ENCODE results near the gene PACRG.

Gene PACRG

DNA sequence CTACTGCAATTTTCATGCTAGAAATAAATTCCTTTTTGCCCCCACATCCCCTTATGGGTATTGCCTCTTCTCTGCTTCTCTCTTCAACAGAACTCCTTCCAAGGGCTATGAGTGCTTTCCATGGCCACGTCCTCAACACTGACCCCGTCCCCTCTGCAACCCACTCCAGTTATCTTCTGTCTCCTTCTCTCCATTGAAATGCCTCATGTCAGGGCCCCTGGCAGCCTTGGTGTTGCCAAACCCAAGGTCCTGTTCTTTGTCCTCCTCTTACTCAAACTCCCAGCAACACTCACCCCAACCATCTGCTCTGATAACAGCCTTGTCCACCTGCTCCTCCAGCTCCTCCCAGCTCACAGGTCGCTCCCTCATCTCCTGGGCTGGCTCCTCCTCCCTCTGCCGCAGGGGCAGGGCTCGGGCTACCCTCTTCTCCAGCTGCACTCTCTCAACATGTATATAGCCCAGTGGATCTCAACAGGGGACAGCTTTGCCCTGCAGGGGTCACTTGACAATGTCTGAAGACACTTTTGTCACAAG is 490.7 kb downstream of the PACRG start:
- DNase-seq: no peak

DNA sequence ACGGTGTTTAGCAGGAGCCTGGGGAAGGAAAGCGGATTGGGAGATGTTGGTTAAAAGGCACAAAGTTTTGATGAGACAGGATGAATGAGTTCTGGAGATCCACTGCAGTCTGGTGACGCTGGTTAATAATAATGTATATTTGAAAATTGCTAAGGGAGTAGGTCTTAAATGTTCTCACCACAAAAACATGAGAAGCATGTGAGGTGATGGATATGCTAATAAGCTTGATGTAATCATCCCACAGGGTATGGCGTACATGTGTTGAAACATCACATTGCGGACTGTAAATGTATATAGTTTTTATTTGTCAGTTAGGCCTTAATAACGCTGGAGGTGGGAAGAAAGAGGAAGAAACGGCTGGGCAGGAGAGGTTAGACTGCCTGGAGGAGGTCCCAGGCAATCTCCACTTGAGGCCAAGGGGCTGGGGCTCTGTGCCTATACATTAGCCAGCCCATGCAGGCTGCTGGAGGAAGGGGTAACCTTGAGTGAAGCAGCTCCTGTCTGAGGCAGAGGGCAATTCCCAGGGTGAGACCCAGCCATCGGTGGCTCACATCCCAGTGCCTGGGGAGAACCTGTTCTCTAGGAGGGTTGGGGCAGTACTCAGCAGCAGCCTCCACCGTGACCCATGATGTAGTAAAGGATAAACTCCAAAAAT is 498.5 kb downstream of the PACRG start:
- DNase-seq: no peak

DNA sequence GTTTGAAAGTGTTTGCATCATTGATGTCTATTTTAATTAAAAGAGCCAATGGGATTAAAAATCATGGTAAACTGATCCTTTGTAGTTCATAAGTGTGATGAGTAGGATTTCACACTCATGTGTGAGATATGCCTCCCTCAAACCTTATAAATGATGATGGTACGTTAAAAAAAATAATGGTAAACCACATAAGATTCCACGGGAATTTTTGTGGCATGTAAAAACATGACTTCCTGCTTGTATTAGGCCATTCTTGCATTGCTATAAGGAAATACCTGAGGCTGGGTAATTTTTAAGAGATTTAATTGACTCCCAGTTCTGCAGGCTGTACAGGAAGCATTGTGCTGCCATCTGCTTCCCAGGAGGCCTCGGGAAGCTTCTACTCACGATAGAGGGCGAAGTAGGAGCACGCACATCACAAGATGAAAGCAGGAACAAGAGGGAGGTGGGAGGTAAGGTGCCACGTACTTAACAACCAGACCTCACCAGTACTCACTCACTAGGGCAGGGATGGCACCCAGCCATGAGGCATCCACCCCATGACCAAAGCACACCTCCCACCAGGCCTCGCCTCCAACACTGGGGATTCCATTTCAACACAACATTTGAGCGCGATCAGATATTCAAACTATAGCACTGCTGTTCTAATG is 499.2 kb downstream of the PACRG start:
- no peak for DNase-seq

DNA sequence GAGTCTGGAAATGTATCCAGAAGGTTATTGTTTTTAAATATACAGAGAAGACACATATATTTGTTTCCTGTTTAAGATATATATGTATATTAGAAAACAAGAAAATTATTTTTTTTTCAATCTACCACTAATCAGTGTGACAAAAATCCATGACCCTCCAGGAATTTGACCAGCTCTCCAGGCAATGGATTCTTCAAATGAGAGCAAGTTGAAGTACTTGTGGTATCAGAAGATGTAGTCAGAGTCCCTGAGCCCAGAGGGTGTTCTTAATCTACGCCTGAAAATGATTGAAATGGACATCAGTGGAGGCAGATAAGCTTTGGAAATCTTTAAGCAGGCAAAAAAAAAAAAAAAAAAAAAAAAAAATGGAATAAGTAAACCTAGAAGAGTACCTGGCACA is 500.3 kb downstream of the PACRG start:
- no peak for DNase-seq

DNA sequence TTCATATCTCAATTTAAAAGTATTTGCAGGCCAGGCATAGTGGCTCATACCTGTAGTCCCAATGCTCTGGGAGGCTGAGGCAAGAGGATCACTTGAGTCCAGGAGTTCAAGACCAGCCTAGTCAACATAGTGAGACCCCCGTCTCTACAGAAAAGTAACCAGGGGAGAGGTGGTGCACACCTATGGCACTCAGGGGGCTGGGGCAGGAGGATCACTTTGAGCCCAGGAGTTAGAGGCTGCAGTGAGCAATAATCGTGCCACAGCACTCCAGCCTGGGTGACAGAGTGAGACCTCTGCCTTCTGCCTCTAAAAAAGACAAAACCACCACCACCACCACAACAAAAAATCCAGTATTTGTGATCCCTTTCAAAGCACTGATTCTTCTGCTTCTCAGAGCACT is 501.3 kb downstream of the PACRG start:
- DNase-seq: no peak

DNA sequence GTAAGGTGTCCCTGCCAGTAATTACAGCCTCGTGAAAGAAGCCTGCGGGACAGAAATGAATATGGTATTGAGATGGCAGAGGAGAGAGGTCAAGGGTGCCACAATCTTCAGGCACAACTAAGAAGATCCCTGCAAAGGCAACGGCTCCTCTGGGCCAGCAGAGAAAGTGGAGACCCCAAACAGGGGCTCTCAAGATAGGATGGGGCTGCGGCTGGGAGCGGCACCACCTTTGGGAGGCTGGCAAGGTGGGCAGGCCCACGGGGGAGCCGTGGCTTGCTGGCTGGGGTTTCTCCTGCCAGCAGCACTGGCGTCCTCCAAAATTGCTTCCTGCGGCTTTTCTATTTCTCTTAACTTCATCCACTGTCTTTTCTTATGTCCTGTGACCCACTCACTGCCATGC is 503.1 kb downstream of the PACRG start:
- DNase-seq: no peak

DNA sequence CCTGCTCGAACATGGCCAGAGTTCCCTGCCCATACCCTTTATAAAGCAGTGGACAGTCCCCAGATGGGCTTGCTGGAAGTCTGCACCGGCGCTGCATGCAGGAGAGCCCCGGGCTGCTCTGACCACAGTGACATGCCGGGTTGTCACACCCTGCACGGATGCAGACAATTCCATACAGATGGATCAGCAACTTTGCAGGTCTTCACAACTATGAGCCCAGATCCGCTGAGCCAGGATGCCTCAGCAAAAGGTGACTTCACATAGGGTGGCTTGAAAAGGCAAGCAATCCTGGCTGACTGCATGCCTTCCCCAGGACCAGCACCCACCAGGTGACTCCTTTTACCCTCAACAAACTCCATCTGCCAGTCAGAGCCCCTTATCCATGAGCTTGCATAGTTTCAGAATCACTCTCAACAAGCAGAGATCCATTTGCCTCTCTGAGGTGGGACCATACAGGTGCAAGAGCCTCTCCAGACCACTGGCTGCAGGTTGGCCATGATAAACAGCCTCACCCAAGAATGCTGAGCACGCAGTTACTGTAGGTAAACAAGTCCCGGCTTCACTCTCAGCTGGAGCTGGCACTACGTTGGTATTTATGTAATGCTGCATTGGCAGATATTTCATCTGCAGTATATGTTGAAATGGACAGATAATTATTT is 503.7 kb downstream of the PACRG start:
- no peak for DNase-seq

DNA sequence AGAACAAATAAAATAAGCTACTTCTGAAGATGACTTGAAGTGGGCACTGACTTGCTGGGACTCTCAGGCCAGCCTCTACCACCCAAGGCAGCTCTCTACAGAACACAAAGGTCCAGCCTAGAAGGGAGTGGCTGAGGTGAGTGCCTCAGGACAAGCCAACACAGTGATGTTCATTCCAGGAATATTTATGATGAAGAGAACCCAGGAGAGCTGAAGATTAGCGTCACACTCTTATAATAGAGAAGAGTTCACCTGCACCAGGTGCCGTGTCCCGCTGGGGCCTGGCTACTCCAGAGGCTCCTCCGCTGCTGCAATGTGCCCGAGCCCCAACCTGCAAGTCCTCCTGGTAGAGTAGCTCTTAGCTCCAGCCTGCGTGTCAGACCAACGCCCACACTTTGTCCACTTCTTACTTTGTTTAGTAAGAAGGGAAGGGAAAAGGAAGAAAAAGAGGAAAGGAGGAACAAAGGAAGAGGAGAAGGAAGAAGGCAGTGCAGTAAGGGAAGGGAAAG is 504.3 kb downstream of the PACRG start:
- DNase-seq: no peak

DNA sequence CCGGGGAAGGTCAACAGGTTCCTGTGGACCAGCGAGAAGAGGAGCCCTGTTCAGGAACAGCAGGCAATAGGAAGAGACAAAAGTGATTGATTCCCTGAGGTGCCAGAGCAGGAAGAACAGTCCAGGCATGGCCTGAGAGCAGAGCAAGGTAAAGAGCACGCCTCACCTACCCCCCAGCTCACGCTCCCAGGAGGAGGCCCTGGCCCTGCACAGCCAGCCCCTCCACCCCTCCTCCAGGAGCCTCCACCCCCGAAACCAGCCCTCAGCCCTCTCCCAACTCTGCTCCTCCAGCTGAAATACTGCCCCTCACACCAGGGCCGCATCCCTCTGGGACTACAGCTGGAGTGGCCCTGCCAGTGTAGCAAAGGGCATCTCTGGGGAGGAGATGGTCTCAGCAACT is 504.9 kb downstream of the PACRG start:
- DNase-seq: no peak

DNA sequence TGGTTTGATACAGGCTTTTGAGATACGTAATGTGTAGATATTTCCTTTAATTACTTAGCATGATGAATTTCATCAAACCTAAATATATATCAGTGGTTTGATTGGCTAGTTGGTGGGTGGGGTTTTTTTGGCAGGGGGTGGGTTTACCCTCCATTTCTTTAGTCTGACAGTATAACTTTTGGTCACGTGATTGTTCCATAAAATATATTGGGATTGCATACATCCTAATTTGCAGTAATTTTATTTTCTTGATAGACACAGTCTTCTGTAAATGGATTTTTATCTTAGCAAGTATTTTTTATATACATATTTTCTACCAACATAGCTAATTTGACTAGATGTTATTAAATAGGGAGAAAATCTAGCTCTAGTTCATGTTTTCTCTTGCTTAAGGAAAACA is 509.3 kb downstream of the PACRG start:
- no peak for DNase-seq

DNA sequence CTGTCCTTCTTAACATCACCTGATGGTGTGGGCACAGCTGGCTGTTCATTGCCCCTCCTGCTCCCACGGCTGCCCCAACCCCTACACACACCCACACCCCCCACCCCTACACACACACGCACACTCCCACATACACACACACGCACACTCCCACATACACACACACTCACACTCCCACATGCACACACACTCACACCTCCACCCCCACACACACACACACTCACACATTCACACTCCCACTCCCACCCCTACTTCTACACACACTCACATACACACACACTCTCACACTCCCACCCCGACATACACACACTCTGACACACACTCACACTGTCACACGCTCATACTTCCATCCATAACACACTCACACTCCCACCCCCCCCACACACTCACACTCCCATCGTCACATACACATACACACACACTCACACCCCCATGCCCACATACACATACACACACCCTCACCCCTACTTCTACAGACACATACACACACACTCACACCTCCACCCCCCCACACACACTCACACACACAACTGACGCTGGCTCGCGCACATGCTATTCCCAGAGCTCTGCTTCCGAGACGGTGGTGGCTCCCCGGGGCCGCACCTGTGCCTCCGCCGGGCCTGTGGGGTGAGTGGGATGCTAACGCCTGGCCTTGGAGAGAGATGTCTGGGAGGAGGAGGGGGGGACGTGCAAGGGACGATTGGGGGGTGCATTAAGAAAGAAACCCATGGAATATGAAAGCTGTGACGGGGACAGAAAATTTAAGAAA is 512.0 kb downstream of the PACRG start:
- no peak for DNase-seq

DNA sequence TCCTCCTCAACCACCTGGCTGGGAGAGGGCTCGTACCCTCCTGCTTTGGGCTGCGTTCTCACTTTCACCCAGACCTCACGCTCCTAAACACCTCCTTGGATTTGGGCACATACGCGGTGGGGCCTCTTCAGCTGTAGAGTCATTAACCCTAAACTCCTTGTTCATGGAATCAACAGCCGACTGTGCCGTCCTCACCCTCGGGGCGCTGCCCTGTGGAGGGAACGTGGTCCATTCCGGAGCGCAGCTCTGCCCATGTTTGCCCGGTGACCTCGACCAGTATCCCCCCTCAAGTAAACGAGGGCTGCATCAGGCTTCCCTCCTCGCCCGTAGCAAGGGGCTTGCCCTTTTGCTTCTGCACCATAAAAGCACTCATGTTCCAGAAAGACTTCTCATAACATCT is 512.8 kb downstream of the PACRG start:
- no peak for DNase-seq

DNA sequence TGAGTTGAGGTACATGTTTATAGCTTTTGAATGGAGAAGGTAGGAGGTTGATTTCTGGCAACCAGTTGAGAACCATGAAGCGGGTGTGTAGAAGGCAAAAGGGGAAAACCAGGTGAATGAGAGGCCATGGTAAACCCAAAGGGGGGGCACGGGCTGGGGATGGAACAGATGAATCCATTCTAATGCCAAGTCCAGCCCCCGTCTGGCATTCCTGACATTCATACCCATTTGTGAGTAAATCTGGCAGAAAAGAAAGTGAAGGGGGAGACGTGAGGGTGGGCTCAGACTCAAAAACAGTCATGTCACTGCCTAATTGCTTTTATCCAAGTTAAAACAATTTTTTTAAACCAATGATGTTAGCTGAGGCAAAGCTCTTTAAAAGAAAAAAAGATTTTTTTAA is 513.9 kb downstream of the PACRG start:
- no peak for DNase-seq

DNA sequence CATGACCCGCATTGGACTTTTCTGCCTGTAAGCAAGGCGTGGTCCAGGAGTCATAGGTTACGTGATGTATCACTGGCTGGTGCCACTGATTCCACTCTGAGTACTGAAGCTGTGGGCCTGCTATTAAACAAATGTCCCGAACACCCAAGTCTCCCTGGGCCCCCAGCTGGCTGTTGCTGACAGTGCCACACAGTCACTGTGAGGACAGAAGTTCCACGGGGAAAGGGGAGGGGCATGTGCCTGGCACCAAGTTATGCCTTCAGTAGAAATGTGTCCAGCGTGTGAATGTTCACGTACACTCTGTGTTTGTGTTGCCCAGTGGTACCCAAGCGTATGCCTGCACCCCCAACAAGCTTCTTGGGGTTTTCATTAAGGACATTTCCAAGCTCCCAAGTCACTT is 515.3 kb downstream of the PACRG start:
- DNase-seq: no peak

DNA sequence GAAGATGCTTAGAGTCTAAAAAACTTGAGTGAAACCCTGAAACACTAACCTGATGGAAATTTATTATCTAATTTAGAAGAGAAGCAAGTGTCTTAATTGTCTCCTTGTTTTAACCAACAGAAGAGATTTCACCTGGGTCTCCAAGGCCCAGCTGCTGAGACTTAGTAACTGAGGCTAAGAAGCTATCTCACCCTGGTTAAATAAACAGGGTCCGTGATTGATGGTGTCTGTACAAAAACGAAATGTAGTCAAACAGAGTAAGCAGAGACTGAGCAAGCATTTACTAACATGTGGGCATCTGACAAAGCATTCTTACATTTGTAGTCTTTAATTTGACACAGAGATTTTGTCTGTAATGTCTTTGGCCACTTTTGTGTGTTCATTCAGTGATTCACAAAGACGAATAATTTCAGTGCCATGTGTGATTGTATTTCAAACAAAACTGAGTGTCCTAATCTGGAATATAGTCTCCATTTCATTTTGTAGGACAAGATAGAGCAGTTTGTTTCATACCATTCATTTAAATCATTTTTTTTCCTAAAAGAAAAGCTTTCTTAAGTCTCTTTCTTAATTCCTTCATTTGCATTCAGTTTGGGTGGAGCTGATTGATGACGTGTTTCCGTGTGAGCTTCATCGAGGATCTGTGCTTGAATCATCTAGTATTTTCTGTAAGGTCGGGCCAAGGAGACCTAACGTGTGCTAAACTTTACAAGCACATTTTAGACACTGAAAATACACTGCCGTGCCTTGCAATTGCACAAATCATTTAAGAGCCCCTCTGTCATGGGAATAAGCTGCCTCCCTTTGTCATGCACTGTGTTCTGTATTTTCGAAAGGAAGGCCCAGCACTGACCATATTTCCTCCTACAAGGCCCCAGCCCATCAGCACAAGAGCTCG is 516.2 kb downstream of the PACRG start:
- DNase-seq: no peak

DNA sequence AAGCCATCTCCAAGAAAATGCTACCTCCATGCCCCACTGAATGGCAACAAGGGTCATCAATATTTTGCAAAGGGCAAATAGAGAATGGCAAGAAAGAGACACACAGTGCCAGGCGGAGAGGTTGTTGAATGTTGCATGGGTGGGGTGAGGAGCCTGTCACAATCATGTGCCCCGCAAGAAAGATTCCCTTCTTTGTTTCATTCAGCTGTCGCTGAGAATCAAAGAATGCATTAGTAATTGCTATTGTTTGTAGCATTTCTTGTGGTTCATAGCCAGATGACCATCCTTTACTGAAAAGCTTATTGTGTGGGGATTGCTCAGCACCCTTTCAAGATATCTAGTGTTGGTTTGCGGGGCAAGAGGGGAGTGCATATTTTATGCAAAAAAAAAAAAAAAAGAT is 520.3 kb downstream of the PACRG start:
- DNase-seq: no peak

DNA sequence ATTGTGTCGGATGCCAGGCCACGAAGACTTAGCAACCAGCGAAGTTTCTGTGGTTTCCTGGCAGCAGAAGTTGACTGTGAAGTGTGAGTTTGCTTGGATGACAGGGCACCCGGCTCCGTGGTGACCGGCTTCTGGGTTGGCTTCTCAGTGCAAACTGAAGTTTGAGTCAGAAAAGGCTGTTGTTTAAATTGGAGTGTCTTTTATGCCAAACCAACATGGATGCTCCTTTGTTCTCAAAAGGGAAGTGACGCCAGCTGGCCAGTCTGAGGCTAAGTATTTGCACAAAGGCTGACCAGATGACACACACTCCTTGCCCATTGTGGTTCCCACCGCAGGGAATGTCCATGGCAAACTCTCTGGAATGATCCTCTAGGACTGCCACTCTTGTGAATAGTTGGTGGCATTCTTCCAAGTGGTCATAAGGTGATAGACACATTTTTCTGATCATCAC is 521.9 kb downstream of the PACRG start:
- DNase-seq: no peak

DNA sequence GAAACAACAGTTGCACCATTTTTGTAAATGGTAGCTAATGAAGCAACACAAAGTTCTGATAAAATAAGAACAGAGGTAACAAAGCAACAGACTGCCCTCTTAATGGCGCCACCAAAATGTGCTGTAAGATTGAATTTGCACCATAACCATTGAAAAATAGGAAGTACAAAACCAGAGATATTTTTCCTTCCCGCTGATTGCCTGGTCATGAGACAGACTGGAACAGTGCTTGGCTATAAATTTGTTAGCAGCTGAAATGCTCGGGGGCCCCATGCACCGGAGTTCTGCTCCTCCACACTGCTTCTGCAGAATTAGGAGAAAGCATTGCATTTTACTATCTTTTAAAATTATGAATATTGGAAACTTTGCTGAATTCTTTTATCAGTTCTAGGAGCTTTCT is 522.3 kb downstream of the PACRG start:
- DNase-seq: no peak

DNA sequence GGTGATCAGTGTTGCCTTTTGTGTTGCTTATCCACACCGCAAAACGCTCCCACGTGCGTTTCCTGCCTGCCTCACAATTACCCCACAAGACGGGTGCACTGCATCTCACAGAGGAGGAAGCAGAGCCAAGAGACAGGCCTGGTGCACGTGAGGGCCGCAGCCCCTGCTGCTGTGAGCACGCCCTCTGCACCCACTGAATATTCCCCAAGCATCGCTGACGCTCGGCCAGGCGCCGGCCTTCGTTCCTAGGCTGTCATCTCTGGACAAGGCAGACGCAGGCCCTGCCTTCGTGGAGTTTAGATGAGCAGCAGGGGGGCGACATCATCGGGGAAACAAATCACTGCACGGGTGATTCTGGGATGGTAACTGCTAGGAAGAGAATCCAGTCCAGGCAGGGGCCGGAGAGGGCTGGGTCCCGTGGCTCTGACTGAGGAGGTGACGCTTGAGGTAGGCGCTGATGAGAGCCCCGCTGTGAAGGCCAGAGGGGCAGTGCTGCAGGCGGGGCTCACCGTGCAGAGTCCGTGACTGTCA is 524.4 kb downstream of the PACRG start:
- DNase-seq: no peak

DNA sequence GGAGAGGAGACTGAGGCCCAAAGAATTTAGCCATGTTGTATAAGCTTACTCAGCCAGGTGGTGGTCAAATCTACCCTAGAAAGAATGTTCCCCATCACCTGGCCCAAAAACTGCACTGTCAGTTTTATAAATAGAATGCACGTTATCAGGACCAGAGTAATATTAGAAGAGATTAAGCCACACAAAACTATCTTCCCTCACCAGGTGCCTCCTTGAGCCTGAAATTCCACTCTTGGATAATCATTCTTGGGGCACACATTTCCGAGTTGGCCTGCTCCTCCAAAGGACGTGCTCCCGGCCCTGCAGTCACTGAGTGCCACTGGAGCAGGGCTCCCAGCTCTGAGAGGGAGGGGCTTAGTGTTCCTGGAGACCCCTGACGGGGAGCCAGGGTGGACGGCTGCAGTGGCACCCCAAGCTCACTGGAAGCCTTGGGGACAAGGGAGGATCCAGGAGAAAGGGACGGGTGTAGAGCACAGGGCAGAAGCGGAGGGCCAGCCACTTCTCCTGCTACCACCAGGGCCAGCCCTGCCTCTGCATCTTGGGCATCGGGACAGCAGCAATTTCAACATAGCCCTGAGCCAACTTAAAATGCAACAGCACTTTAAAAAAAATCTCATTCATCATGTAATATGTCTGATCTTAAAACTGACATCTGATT is 525.9 kb downstream of the PACRG start:
- DNase-seq: no peak

DNA sequence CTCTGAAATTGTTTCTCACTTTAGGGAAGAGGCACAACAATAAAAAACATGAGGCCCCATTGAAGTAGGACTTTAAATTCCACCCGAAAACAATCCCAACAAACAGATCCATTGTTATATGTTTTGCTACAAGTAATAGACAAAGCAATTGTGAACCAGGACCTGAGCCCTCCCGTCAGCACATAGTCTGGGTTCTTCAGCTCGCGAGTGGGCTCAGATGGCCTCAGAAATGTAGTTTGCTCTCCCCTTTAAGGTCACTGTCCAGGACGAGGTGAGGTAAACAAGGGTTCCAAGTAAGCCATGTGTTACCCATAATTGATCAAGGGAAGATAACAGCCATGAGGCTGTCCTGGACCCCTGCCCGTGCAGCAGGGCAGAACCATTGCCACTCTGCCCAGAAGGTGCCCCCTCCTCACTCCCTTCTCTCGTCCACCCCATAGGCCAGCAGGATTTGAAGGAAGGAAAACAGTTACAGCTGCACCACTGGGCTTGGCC is 526.6 kb downstream of the PACRG start:
- no peak for DNase-seq
